Prostate gland (tissue), 2 donors: ENCODE data around the gene ASB6. TPM values are rescaled to one million over a fixed set of nuclear protein-coding genes. Genes with fewer than 3 reads are reported as not detected.

Experiments used
- DNase-seq: peaks from one replicate; pipeline ENCODE4 v3.0.0-alpha.2; 2019; ENCODE audit warnings: low spot score
- H3K27ac ChIP-seq, 2 donors: fragments of 200-600 bp; sonication (generic); 2 replicates each; pipeline ENCODE4 v1.5.1; 2017 to 2019
- H3K27me3 ChIP-seq: fragments of 200-600 bp; sonication (generic); replicated peaks from 2 replicates; pipeline ENCODE4 v1.5.1; 2019; ENCODE audit not compliant: insufficient read depth
- H3K36me3 ChIP-seq, 2 donors: fragments of 200-600 bp; sonication (generic); 1 replicate in 1 of 2; 2 replicates in 1 of 2; pipeline versions ENCODE4 v1.5.1 to v1.8.1; 2017 to 2019
- H3K4me1 ChIP-seq: fragments of 200-600 bp; sonication (generic); replicated peaks from 2 replicates; pipeline ENCODE4 v1.5.1; 2019
- H3K4me3 ChIP-seq, 2 donors: fragments of 200-600 bp; sonication (generic); 2 replicates each; pipeline ENCODE4 v1.5.1; 2017 to 2019
- H3K9me3 ChIP-seq: fragments of 200-600 bp; sonication (generic); 2 replicates; pipeline ENCODE4 v1.5.1; 2017
- CTCF ChIP-seq, 4 experiments: fragments of 200-600 bp in 2 of 4; fragments of 450-650 bp in 2 of 4; sonication (generic) in 2 of 4; IDR thresholded peaks; 1 replicate in 3 of 4; 2 replicates in 1 of 4; pipeline ENCODE4 v1.5.1; 2016 to 2019; ENCODE audit warnings: antibody characterized with exemption in 4 of 4, mild to moderate bottlenecking in 2 of 4, moderate library complexity in 2 of 4
- POLR2A ChIP-seq: fragments of 450-650 bp; IDR thresholded peaks from one replicate; pipeline ENCODE4 v1.6.1; 2016; ENCODE audit warnings: antibody characterized with exemption, mild to moderate bottlenecking
- POLR2AphosphoS5 ChIP-seq: sonication (generic); formaldehyde crosslinking; IDR thresholded peaks from one replicate; pipeline ENCODE4 v1.6.1; 2017; ENCODE audit warnings: antibody characterized with exemption
- WGBS: methylation state at CpG from one replicate; pipeline ENCODE4 v1.1.5; 2018; 5-methylcytosine and 5-hydroxymethylcytosine counted together
- intact Hi-C: fragments of 100-400 bp; cut with DNase I; formaldehyde crosslinking; loops from one replicate; pipeline ENCODE4 v1.14.2; 2022
- total RNA-seq, 2 donors: library from RNA; depleted of rRNA; stranded (reverse); fragments of >200 nt; gene quantifications; one replicate each; pipeline ENCODE4 v1.1.0, GENCODE V29; 2016

ASB6 gene
- total RNA-seq, 2 donors from 2014 or later = 25.2 to 50.3 TPM

GRCh38 chr9:129590466-129590865 lies 51.5 kb downstream of the ASB6 start:
- Histone ChIP-seq H3K27me3 (no peaks in the 10 kb centered on the region), H3K4me3 (no peak overlapping the region), H3K27ac (peak overlapping the region; percentile 66 to 71), H3K36me3 (no peaks in the 10 kb centered on the region), H3K4me1 (no peaks in the 10 kb centered on the region), H3K9me3 (no peaks in the 10 kb centered on the region)
- no peak for DNase-seq
- 89% methylated on average over 6 of the region's 6 CpGs for WGBS
- intact Hi-C loops = no loop called here
- TF ChIP-seq POLR2A (no peak), CTCF (IDR thresholded peaks at IDR 0.05) (no peak), POLR2AphosphoS5 (no peak)

- Histone ChIP-seq H3K4me3 (no peak overlapping the region), H3K27ac (peak overlapping the region in 1 of 2 donors; percentile 35), H3K4me1 (no peaks in the 10 kb centered on the region), H3K9me3 (no peaks in the 10 kb centered on the region), H3K27me3 (no peaks in the 10 kb centered on the region), H3K36me3 (no peaks in the 10 kb centered on the region)
- DNase-seq = no peak
- intact Hi-C loops = no loop called here
- 84% methylated on average over 23 of the region's 23 CpGs for WGBS
- no peak for TF ChIP-seq CTCF (IDR thresholded peaks at IDR 0.05)
- no peak for TF ChIP-seq POLR2A
- no peak for TF ChIP-seq POLR2AphosphoS5
Measured at GRCh38 chr9:129587487-129588262, 54.3 kb downstream of the ASB6 start.

GRCh38 chr9:129586685-129587084 lies 55.3 kb downstream of the ASB6 start:
- WGBS = 58% methylated on average over 8 of the region's 8 CpGs
- no peak for TF ChIP-seq CTCF (IDR thresholded peaks at IDR 0.05)
- no peak for TF ChIP-seq POLR2A

GRCh38 chr9:129586245-129586644 lies 55.7 kb downstream of the ASB6 start:
- intact Hi-C loops = no loop called here

More at GRCh38 chr9:129586685-129587084, 55.3 kb downstream of the ASB6 start:
- Histone ChIP-seq H3K9me3 (no peaks in the 10 kb centered on the region), H3K4me1 (no peaks in the 10 kb centered on the region), H3K4me3 (no peak overlapping the region), H3K27ac (peak overlapping the region in 1 of 2 donors; percentile 16), H3K27me3 (no peaks in the 10 kb centered on the region), H3K36me3 (no peaks in the 10 kb centered on the region)
- no peak for DNase-seq
- intact Hi-C loops = no loop called here

More at GRCh38 chr9:129586245-129586644, 55.7 kb downstream of the ASB6 start:
- H3K27ac ChIP-seq = peak overlapping the region in 1 of 2 donors; percentile 16
- H3K27me3 ChIP-seq = no peaks in the 10 kb centered on the region
- no peak overlapping the region for H3K4me3 ChIP-seq
- TF ChIP-seq CTCF (IDR thresholded peaks at IDR 0.05) (no peak), POLR2AphosphoS5 (no peak), POLR2A (no peak)
- H3K4me1 ChIP-seq = no peaks in the 10 kb centered on the region
- no peaks in the 10 kb centered on the region for H3K9me3 ChIP-seq
- DNase-seq = no peak
- WGBS = 95% methylated on average over 1 of the region's 1 CpG
- H3K36me3 ChIP-seq = no peaks in the 10 kb centered on the region
